ENCODE data around the gene RNASEH2B. TPM values are rescaled to one million over a fixed set of nuclear protein-coding genes. Genes with fewer than 3 reads are reported as not detected.

Gene RNASEH2B
- total and polyA plus RNA-seq, 9 of the 15 experiments (the other 6 are each of a cell fraction or from before 2014, with no cell fraction given) = 26.3 to 109 (median 62.5) TPM

DNA sequence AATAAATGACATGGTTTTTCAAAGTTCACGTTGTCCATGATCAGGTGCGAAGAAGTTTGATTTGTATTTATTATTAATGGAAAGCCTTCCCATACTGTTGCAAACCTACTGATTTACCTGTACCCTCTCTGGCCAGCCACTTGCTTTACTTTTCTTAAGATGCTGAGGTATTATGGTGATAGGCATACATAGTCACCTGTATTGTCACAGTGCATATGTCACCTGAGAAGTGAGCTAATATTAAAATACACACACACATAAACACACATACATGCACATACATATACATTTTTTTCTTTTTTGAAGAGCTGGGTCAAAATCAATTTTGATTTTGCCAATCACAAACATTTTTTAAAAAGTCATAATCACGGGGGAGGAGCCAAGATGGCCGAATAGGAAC lies 72.1 kb downstream of the RNASEH2B start:
- DNase-seq (ENCODE audit: extremely low read depth in 1 of 4, low spot score in 3 of 4) (no peak), ATAC-seq (no peak), FAIRE-seq (no peak)
- Histone ChIP-seq H4K20me1 (replicated peaks; ENCODE audit: control insufficient read depth, insufficient read depth, low read length) (no peaks in the 10 kb centered on the region), H3K9ac (ENCODE audit: insufficient read depth in 1 of 2, low read depth in 2 of 2, low read length in 2 of 2) (no peak overlapping the region), H2AFZ (ENCODE audit: low read depth, low read length) (no peak overlapping the region), H3K9me3 (replicated peaks; ENCODE audit: control insufficient read depth, insufficient read depth, low read depth, low read length) (no peaks in the 10 kb centered on the region), H3K27me3 (ENCODE audit: control insufficient read depth in 2 of 2, insufficient read depth in 2 of 2, low read length in 2 of 2) (no peaks in the 10 kb centered on the region), H3K4me2 (ENCODE audit: insufficient read depth, low read length) (no peak overlapping the region), H3K4me3 (no peak overlapping the region), H3K79me2 (ENCODE audit: control insufficient read depth, insufficient read depth, low read length) (no peaks in the 10 kb centered on the region), H3K9me1 (ENCODE audit: control insufficient read depth, insufficient read depth, low read length) (no peaks in the 10 kb centered on the region), H3K36me3 (ENCODE audit: control insufficient read depth, insufficient read depth, low read length) (no peaks in the 10 kb centered on the region), H3K27ac (ENCODE audit: extremely low read depth, low read depth, low read length) (no peak overlapping the region), H3K4me1 (replicated peaks in 1 of 2; ENCODE audit: control insufficient read depth in 2 of 2, insufficient read depth in 2 of 2, low read length in 2 of 2) (peaks cover 0 to 5% of the 10 kb centered on the region in 2 experiments; a peak in 2 of 5 replicates)
- BruUV-seq (replicated peaks) = no TSS peak
- intact Hi-C loops (cut with micrococcal nuclease) = no loop called here
- in situ Hi-C loops (cut with MboI) = no loop called here
- ChIA-PET POLR2A (no interaction called here), CTCF (ENCODE audit: low intra/inter-chr PET ratio) (no interaction called here)
- 68% methylated on average over 4 of the region's 4 CpGs for WGBS (ENCODE audit: insufficient coverage, low coverage, missing lambda C conversion rate)
- TF ChIP-seq SMARCB1 (IDR thresholded peaks at IDR 0.05; ENCODE audit: insufficient read length, low read depth) = no peak
- TF ChIP-seq, protein P1, sequence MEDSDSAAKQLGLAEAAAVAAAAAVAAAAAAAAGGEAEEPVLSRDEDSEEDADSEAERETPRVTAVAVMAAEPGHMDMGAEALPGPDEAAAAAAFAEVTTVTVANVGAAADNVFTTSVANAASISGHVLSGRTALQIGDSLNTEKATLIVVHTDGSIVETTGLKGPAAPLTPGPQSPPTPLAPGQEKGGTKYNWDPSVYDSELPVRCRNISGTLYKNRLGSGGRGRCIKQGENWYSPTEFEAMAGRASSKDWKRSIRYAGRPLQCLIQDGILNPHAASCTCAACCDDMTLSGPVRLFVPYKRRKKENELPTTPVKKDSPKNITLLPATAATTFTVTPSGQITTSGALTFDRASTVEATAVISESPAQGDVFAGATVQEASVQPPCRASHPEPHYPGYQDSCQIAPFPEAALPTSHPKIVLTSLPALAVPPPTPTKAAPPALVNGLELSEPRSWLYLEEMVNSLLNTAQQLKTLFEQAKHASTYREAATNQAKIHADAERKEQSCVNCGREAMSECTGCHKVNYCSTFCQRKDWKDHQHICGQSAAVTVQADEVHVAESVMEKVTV (CRISPR knock-in tag; IDR thresholded peaks at IDR 0.05) = no peak
- no peak for TF ChIP-seq HNRNPLL (IDR thresholded peaks at IDR 0.05; ENCODE audit: low read depth, low read length, poor library complexity, severe bottlenecking)
- TF ChIP-seq KLF1 (tag; IDR thresholded peaks at IDR 0.05) = no peak
- TF ChIP-seq ZBTB1 (CRISPR knock-in tag; IDR thresholded peaks at IDR 0.05; ENCODE audit: borderline replicate concordance, low read depth) = no peak
- TF ChIP-seq, protein P2, sequence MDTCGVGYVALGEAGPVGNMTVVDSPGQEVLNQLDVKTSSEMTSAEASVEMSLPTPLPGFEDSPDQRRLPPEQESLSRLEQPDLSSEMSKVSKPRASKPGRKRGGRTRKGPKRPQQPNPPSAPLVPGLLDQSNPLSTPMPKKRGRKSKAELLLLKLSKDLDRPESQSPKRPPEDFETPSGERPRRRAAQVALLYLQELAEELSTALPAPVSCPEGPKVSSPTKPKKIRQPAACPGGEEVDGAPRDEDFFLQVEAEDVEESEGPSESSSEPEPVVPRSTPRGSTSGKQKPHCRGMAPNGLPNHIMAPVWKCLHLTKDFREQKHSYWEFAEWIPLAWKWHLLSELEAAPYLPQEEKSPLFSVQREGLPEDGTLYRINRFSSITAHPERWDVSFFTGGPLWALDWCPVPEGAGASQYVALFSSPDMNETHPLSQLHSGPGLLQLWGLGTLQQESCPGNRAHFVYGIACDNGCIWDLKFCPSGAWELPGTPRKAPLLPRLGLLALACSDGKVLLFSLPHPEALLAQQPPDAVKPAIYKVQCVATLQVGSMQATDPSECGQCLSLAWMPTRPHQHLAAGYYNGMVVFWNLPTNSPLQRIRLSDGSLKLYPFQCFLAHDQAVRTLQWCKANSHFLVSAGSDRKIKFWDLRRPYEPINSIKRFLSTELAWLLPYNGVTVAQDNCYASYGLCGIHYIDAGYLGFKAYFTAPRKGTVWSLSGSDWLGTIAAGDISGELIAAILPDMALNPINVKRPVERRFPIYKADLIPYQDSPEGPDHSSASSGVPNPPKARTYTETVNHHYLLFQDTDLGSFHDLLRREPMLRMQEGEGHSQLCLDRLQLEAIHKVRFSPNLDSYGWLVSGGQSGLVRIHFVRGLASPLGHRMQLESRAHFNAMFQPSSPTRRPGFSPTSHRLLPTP (IDR thresholded peaks at IDR 0.05; ENCODE audit: borderline replicate concordance, extremely low read depth, insufficient read length) = no peak
- TF ChIP-seq LEF1 (IDR thresholded peaks at IDR 0.05) = no peak
- no peak for TF ChIP-seq ZNF12 (CRISPR knock-in tag; IDR thresholded peaks at IDR 0.05)
- TF ChIP-seq SLC30A9 (CRISPR knock-in tag; IDR thresholded peaks at IDR 0.05) = no peak
- no peak for TF ChIP-seq HNRNPK (IDR thresholded peaks at IDR 0.05; ENCODE audit: low read depth, low read length, poor library complexity, severe bottlenecking)
- no peak for TF ChIP-seq MCM2 (IDR thresholded peaks at IDR 0.05; ENCODE audit: low read depth)

All from K562 (cell line).